Measurements from ENCODE around the gene CNTRL.
A peak's percentile ranks its signal among the peaks of the same experiment; 100 is the strongest.
"Not testable (repeated sequence)": the region's sequence is repeated elsewhere in the genome, so short reads cannot be mapped to it uniquely, and the experiment has no call there.

The CNTRL gene

DNA sequence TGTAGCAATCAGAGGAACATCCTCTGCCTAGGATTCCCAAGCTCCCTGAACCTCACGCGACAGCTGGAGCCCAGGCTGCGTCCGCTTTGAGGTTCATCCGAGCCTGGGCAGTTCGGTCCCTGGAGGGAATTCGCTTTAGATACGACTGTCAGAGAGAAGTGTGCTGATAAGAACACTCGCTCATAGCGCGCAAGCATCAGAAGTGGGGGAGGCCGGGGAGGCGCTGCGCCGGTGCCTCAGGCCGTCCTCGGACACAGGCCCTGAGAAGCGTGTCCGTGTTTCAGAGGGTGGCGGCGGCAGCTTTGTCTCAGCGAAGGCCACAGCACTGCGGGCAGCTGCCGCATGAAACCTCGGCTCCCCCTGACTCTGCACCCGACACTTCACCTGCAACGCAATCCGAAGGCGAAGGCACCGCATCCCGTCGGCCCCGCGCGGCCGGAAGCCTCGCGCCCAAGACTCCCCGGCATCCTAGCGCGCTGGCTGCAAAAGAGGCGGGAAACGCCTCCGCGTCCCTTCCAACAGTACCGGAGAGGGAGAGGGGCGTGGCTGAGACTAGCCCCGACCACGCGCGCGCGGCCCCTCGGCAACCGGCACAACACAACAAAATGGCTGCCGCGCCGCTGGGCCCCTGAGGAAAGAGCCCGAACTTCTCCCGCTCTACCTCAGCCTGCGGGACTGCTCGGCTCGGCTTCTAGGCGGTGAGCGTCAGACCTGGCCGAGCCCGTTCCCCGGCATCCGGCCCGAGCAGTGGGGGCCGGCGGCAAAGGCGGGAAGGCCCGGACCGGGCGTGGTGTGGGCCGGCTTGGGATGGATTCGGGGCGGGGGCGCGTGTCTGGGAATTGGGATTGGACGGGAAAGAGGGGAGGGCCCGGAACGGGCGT lies at the start of gene CNTRL:
Gene CNTRL (plus strand): TSS at position 586 of the 881 bp plus-strand sequence. CDS start 13,372 bp downstream, outside the sequence.
- DNase-seq: peak; percentile 85 to 98 (median 97)

- no peak for DNase-seq
These were observed 48.5 kb upstream of the CNTRL start for GRCh38 chr9:121026260-121026691.

- DNase-seq: no peak
These were observed 48.0 kb upstream of the CNTRL start for GRCh38 chr9:121026768-121027167.

DNA sequence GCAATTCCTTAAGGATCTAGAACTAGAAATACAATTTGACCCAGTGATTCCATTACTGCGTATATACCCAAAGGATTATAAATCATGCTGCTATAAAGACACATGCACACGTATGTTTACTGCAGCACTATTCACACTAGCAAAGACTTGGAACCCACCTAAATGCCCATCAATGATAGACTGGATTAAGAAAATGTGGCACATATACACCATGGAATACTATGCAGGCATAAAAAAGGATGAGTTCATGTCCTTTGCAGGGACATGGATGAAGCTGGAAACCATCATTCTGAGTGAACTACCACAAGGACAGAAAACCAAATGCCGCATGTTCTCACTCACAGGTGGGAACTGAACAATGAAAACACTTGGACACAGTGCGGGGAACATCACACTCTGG lies 46.5 kb upstream of the CNTRL start:
- not testable (repeated sequence) for DNase-seq

DNA sequence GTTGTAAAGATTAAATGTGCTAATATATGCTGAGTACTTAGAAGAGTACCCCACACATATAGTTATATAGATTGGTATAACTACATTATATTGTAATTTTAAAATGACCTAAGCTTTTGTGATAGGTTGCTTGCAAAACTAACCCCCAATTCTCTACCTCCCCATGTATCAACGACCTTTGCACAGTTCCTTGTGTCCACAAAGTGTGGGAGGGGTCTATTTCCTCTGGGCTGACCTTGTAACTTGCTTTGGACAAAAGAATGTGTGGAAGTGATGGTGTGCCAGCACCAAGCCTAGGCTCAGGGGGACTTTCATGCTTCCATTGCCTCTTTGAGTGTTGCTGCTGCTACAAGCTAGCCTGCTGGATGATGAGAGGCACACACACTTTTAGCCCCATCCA lies 45.3 kb upstream of the CNTRL start:
- DNase-seq: no peak

DNA sequence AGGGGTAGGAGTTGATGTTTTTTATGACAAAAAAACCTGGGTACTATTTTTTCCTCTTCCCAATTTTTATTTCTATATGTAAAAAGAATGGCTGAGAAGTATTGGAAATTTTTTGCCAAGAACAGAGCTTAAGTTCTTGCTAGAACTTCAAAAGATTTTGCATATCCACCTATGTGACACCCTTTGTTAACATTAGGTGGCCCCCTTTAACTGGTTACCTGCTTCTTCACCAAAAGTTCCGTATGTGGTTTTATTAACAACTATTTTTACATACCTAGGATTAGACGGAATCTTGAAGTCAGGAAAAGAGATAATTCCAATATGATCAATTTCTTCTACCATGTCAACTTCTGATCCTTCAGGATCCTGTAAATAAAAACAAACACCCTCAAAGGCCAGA lies 40.2 kb upstream of the CNTRL start:
- no peak for DNase-seq

DNA sequence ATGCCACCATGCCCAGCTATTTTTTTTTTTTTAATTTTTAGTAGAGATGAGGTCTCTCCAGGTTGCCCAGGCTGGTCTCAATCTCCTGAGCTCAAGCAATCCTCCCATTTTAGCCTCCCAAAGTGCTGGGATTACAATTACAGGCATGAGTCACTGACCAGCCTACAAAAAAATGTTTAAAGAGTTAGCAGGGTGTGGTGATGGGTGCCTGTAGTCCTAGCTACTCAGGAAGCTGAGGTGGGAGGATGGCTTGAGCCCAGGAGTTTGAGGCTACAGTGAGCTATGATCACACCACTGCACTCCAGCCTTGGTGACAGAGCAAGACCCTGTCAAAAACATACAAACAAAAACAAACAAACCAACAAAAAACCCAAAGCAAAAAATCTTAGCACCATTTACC lies 39.0 kb upstream of the CNTRL start:
- DNase-seq: not testable (repeated sequence)

DNA sequence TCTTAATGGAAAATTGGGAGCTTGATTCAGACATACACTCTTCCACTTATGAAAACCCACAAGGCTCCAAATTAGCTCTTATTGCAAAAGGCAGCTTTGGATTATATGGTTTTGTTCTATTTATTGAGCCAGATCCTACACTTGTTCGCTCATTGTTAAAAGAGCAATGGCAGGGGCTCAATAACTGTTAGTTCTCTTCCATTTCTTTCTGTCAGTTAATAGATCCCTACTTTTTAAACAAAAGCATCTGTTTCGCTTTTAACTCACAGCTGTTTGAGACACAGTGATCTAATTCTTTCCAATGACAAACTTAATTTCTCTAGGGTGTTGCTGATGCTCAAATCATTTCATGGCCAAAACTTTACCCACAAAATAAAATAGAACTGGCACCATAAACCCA lies 36.4 kb upstream of the CNTRL start:
- DNase-seq: no peak

GRCh38 chr9:121038804-121039203 lies 36.0 kb upstream of the CNTRL start:
- DNase-seq: no peak

DNA sequence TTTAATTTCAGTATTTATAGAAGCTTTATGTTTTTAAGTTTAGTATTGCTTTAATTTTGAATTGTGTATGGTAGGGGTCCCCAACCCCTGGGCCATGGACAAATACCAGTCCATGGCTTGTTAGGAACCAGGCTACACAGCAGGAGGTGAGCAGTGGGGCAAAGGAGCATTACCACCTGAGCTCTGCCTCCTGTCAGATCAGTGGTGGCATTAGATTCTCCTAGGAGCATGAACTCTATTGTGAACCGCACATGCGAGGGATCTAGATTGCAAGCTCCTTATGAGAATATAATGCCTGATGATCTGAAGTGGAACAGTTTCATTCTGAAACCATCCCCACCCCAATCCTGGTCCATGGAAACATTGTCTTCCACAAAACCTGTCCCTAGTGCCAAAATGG lies 26.6 kb upstream of the CNTRL start:
- no peak for DNase-seq

DNA sequence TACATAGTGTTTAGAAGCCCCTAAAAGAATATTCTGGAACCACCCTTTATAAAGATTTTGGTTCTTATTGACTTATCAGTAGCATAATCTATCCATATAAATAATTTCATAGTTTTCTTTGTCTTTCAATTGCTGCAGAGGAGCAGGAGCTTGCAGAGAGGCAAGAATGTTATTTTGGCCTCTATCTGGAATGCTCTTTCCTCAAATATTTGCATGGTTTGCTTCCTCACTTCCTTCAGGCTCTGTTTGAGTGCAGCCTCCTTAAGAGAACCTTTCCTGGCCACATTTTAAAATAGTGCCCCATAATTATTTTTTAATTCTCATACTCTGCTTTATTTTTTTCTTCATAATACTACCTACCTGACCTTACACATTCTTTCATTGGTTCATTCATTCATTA lies 26.1 kb upstream of the CNTRL start:
- no peak for DNase-seq

DNA sequence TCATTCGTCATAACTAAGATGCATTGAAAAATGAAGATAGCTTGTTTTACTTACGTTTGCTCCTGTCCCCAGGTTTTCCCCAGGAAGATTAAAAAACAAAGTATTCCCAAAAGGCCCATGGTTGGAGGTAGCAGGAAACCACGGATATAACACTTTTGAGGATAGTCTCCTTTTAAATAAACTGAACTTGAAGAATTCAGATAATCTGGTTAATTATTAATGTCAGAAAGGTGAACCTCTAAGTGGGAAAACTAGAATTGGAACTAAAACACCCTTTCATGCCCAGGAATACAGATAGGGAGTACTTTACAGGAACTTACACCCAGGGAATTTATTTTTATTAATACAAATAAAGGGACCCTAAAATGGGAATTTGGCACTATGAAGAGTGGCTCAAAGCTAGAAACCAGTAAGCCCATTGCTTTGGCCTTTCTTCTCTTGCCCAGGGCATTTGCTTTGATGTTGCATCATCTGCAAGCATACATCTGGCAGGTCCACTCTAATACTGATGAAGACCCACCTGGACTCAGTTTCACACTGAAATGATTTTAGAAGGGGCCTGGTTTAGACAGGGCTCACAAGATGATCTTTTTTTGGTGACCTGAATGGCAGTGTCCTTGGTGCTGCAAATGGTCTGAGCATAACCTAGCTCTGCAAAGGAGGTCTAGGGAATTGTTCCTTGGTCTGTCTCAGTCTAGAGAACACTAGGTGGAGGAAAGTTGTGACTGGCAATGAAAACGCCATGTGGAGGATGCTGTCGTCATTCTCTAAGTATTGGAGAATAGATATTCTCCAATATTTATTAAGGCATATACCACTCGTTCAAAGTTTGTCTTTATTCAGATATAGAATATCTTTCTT lies 24.4 kb upstream of the CNTRL start, which contains the start of gene C5:
Gene C5 (minus strand): TSS at position 148 of the 861 bp plus-strand sequence. CDS start 29 bp downstream, at position 119.
- no peak for DNase-seq

DNA sequence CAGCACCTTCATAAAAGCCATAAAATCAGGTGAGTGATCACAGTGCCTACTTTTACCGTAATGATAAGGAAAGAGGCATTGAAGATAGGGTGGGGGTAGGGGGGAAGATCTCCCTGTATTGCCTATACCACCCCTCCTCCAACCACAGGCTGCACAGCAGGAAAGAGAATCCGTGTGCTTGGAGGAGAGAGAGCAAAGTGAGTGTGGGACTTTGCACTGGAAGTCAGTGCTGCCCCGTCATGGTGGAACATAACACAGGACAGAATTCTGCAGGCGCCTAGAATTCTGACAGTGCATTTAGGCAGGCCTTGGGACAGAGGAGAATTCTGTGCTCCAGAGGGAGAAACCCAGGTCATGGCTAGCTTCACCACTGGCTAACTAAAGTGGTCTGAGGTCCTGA lies 21.2 kb upstream of the CNTRL start:
- DNase-seq: no peak

GRCh38 chr9:121055642-121056143 lies 19.1 kb upstream of the CNTRL start:
- no peak for DNase-seq

GRCh38 chr9:121057821-121058220 lies 16.9 kb upstream of the CNTRL start:
- peak in 1 of 3 experiments; percentile 30 for DNase-seq

DNA sequence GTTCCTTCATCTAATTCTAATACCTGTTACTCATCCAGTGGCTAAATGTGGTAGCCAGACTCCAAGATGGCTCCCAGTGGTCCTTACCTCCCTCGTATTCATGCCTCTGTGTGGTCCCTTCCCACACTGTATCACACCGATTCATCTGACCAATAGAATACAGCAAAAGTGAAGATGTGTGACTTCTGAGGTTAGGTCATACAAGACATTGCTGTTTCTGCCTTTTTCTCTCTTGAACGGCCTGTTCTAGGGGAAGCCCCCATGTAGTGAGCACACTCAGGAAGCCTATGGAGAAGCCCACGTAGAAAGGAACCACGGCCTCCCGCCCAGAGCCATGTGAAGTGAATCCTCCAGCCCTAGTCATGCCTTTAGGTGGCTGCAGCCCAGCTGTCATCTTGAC lies 15.2 kb upstream of the CNTRL start:
- no peak for DNase-seq

- DNase-seq: peak; percentile 51 to 80 (median 54)
These were observed 14.6 kb upstream of the CNTRL start for GRCh38 chr9:121059998-121060636.

DNA sequence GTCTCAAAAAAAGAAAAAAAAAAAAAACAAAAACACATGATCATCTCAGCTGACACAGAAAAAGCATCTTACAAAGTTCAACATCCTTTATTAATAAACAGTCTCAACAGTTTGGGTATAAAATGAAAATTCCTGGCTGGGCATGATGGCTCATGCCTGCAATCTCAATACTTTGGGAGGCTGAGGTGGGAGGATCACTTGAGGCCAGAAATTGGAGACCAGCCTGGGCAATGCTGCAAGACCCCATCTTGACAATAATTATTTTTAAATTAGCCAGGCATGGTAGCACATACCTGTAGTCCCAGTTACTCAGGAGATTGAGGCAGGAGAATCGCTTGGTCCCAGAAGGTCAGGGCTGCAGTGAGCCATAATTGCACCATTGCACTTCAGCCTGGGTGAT lies 7.9 kb upstream of the CNTRL start:
- no peak for DNase-seq

DNA sequence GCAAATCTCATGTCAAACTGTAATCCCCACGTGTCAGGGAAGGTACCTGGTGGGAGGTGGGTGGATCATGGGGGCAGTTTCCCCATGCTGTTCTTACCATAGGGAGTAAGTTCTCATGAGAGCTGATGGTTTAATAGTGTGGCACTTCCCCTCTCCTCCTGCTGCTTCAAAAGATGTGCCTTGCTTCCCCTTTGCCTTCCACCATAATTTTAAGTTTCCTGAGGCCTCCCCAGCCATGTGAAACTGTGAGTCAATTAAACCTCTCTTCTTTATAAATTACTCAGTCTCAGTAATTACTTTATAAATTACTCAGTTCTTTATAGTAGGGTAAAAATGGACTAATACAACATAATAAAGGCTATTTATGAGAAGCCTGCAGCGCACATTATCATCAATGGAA lies 7.1 kb upstream of the CNTRL start:
- DNase-seq: no peak

DNA sequence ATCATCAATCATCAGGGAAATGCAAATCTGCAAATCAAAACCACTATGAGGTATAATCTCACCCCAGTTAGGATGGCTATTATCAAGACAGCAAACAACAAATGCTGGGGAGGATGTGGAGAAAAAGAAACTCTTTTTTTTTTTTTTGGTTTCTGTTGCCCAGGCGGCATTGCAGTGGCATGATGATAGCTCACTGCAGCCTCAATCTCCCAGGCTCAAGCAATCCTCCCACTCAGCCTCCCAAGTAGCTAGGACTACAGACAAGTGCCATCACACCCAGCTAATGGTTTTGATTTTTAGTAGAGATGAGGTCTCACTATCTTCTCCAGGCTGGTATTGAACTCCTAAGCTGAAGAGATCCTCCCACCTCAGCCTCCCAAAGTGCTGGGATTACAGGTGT lies 5.4 kb upstream of the CNTRL start:
- no peak for DNase-seq

- DNase-seq: no peak
These were observed 3.4 kb upstream of the CNTRL start for GRCh38 chr9:121071370-121071755.

DNA sequence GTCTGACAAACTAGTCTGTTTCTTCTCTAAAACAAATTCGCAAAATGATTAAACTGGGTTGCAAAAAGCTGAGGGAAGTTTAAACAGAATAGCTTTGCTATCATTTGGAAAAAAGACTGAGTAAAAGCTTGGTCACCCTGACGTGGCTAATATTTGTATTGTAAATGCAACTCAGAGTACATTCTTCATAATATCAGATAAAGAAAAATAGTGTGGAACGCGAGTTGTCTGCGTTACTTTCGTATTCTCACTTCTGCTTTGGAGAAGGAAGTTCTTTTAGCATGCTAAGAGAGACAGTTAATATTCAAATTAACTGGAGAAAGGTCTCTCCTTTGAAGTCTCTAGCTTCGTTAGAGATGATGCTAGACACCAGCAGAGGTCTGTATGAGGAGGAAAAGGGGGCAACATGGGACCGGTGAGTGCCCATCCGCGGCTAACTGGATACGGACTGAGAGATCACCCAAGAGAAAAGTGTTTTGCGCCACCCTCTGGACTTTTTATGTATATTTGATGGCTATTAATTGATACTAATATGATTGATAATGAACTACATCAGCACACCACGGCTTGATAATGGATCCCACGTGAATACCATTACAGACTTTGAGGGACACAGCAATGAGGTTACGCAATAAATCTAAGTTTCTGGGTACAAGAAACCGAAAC lies 2.9 kb upstream of the CNTRL start:
- no peak for DNase-seq
